VCaP (cell line): Measurements from ENCODE around the gene HERC2.
"Not testable (repeated sequence)": the region's sequence is repeated elsewhere in the genome, so short reads cannot be mapped to it uniquely, and the experiment has no call there.

Source experiments
- H3K27ac ChIP-seq: fragments of 450-650 bp; 2 replicates; pipeline ENCODE4 v1.5.1; 2017

HERC2 gene, protein sequence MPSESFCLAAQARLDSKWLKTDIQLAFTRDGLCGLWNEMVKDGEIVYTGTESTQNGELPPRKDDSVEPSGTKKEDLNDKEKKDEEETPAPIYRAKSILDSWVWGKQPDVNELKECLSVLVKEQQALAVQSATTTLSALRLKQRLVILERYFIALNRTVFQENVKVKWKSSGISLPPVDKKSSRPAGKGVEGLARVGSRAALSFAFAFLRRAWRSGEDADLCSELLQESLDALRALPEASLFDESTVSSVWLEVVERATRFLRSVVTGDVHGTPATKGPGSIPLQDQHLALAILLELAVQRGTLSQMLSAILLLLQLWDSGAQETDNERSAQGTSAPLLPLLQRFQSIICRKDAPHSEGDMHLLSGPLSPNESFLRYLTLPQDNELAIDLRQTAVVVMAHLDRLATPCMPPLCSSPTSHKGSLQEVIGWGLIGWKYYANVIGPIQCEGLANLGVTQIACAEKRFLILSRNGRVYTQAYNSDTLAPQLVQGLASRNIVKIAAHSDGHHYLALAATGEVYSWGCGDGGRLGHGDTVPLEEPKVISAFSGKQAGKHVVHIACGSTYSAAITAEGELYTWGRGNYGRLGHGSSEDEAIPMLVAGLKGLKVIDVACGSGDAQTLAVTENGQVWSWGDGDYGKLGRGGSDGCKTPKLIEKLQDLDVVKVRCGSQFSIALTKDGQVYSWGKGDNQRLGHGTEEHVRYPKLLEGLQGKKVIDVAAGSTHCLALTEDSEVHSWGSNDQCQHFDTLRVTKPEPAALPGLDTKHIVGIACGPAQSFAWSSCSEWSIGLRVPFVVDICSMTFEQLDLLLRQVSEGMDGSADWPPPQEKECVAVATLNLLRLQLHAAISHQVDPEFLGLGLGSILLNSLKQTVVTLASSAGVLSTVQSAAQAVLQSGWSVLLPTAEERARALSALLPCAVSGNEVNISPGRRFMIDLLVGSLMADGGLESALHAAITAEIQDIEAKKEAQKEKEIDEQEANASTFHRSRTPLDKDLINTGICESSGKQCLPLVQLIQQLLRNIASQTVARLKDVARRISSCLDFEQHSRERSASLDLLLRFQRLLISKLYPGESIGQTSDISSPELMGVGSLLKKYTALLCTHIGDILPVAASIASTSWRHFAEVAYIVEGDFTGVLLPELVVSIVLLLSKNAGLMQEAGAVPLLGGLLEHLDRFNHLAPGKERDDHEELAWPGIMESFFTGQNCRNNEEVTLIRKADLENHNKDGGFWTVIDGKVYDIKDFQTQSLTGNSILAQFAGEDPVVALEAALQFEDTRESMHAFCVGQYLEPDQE (N-terminal part only)

GRCh38 chr15:28322129-28322588 is at the start of gene HERC2:
TSS of gene HERC2 (minus strand) at chr15:28322179. CDS start at chr15:28321433, 746 bp downstream.
- H3K27ac ChIP-seq, result peak within 1 kb of the TSS; percentile 53

DNA sequence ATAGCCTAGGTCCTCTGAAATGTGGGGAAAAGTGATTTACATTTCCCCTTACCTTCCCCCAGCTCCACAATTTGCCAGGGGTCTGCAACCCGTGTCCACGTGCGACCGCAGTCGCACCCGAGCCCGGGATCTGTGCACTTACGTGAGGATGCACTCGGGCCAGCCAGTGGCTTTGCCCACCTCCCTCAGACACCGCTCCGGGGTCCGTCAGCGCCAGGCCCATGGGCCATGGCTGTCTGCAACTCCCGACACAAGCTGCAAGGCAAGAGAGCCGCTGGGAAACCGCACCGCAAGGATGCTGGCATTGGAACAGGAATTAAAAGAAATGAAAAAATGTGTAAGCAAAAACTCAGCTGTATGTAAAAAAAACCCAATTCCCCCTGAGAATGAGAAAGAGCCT is 43.5 kb upstream of the HERC2 start:
- H3K27ac ChIP-seq, result not testable (repeated sequence)

- not testable (repeated sequence) for H3K27ac ChIP-seq
Measured at GRCh38 chr15:28357984-28358383, 36.0 kb upstream of the HERC2 start, which contains the start of gene GOLGA6L24. TSS of gene GOLGA6L24 (minus strand) at chr15:28358084. CDS start at chr15:28358023, 61 bp downstream.

- peak overlapping the region; percentile 53 for H3K27ac ChIP-seq
Measured at GRCh38 chr15:28321358-28322078, 461 bp downstream of the HERC2 start.

- not testable (repeated sequence) for H3K27ac ChIP-seq
Measured at GRCh38 chr15:28319725-28320124, 2.3 kb downstream of the HERC2 start.

DNA sequence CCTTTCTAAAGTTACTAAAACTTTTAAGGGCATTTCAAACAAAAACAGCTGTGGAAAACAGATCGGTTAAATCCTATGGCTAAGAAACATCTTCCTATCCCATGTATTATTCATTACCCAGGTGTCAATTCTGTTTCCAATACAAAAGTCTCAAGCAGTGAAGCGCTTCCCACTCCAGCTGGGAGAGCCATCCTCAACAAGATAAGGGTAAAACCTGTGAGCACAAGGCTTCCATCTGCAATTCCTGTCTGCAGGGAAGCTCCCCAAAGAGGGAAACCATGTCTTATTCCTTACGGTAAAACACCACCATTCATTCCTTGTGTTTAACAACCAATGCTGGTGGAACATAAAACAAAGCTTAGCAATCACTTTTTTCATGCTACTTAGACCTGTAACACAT is 3.2 kb downstream of the HERC2 start:
- H3K27ac ChIP-seq, result not testable (repeated sequence)

- not testable (repeated sequence) for H3K27ac ChIP-seq
Measured at GRCh38 chr15:28318122-28318521, 3.9 kb downstream of the HERC2 start.

DNA sequence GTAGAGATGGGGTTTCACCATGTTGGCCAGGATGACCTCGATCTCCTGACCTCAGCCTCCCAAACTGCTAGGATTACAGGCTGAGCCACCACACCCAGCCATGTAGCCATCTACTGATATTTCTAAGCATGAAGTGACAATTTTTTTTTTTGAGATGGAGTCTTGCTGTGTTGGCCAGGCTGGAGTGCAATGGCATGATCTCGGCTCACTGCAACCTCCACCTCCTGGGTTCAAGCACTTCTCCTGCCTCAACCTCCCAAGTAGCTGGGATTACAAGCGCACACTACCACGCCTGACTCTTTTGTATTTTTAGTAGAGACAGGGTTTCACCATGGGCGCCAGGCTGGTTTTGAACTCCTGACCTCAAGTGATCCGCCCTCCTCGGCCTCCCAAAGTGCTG is 5.0 kb downstream of the HERC2 start:
- H3K27ac ChIP-seq, result not testable (repeated sequence)

GRCh38 chr15:28310454-28310853 is 11.5 kb downstream of the HERC2 start:
- not testable (repeated sequence) for H3K27ac ChIP-seq

- not testable (repeated sequence) for H3K27ac ChIP-seq
Measured at GRCh38 chr15:28308718-28309117, 13.3 kb downstream of the HERC2 start.

DNA sequence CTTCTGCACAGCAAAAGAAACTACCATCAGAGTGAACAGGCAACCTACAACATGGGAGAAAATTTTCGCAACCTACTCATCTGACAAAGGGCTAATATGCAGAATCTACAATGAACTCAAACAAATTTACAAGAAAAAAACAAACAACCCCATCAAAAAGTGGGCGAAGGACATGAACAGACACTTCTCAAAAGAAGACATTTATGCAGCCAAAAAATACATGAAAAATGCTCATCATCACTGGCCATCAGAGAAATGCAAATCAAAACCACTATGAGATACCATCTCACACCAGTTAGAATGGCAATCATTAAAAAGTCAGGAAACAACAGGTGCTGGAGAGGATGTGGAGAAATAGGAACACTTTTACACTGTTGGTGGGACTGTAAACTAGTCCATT is 16.3 kb downstream of the HERC2 start:
- not testable (repeated sequence) for H3K27ac ChIP-seq

DNA sequence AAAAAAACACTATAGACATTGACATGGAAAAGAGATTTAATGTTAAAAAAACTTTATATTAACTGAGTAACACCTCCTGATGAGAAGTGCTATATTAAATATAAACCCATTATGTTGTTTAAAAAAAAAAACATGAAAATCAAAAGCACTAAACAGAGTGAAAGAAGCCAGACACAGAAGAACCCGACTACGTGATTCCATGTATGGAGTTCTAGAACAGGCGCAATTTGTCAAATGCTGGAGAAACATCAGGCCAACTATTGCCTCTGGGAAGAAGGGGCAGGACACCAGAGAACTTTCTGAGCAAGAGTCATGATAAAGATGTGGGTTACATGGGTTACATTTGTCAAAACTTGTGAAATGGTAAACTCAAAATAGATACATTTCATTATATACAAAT is 24.5 kb downstream of the HERC2 start:
- H3K27ac ChIP-seq, result not testable (repeated sequence)

GRCh38 chr15:28296814-28297213 is 25.2 kb downstream of the HERC2 start:
- not testable (repeated sequence) for H3K27ac ChIP-seq

- H3K27ac ChIP-seq, result not testable (repeated sequence)
Measured at GRCh38 chr15:28295009-28295563, 26.9 kb downstream of the HERC2 start.

DNA sequence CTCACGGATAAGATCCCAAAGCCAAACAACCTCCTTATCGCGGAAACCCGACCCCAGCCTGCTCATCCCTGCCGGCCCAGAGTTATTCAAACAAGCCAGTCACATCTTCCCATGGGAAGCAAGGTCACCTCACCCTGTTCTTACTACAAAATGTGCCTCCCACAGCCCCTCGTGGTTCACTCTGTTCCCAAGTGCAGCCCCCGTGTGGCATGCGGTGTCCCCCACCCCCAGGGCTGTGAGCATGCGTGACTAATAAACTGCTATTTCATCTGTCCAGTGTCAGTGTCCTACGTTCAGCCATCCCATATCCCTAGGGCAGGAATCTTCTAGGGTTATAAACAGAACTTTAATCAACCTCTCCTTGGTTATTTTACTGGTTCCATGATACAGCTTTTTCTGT is 27.4 kb downstream of the HERC2 start:
- not testable (repeated sequence) for H3K27ac ChIP-seq
